Right hindlimb (tissue), 1 donor: ENCODE data around the gene NDUFS3.

Experiments used
- DNase-seq: peaks from one replicate; pipeline ENCODE4 v3.0.0-alpha.2; 2018

The NDUFS3 gene

GRCh38 chr11:47592251-47592650, 13.4 kb downstream of the NDUFS3 start:
- DNase-seq: no peak

- no peak for DNase-seq
Measured at GRCh38 chr11:47592970-47593369, 14.1 kb downstream of the NDUFS3 start.

- no peak for DNase-seq
Measured at GRCh38 chr11:47593492-47593933, 14.6 kb downstream of the NDUFS3 start.

GRCh38 chr11:47593934-47594855, 15.3 kb downstream of the NDUFS3 start, which contains the start of gene C1QTNF4:
Gene C1QTNF4, minus strand, starts transcription at chr11:47594411. Its CDS starts 3,601 bp downstream, at chr11:47590810.
- DNase-seq: no peak

- DNase-seq: no peak
Measured at GRCh38 chr11:47595029-47595428, 16.2 kb downstream of the NDUFS3 start.

- no peak for DNase-seq
Measured at GRCh38 chr11:47595967-47596366, 17.1 kb downstream of the NDUFS3 start.

GRCh38 chr11:47599902-47600301, 21.0 kb downstream of the NDUFS3 start:
- no peak for DNase-seq

GRCh38 chr11:47603295-47603694, 24.4 kb downstream of the NDUFS3 start:
- no peak for DNase-seq

- no peak for DNase-seq
Measured at GRCh38 chr11:47605921-47606320, 27.0 kb downstream of the NDUFS3 start.

GRCh38 chr11:47606731-47607130, 27.9 kb downstream of the NDUFS3 start:
- no peak for DNase-seq

- peak; percentile 61 for DNase-seq
Measured at GRCh38 chr11:47607380-47607779, 28.5 kb downstream of the NDUFS3 start.

- no peak for DNase-seq
Measured at GRCh38 chr11:47609675-47610074, 30.8 kb downstream of the NDUFS3 start.

- DNase-seq: no peak
Measured at GRCh38 chr11:47611348-47611794, 32.5 kb downstream of the NDUFS3 start.

- DNase-seq: no peak
Measured at GRCh38 chr11:47615249-47615648, 36.4 kb downstream of the NDUFS3 start.

- peak; percentile 68 for DNase-seq
Measured at GRCh38 chr11:47616726-47617416, 38.0 kb downstream of the NDUFS3 start.

- no peak for DNase-seq
Measured at GRCh38 chr11:47617417-47617809, 38.5 kb downstream of the NDUFS3 start.

- DNase-seq: no peak
Measured at GRCh38 chr11:47620836-47621378, 42.0 kb downstream of the NDUFS3 start.

- no peak for DNase-seq
Measured at GRCh38 chr11:47626234-47626633, 47.4 kb downstream of the NDUFS3 start.

- no peak for DNase-seq
Measured at GRCh38 chr11:47628026-47628425, 49.2 kb downstream of the NDUFS3 start.

- no peak for DNase-seq
Measured at GRCh38 chr11:47631473-47631872, 52.6 kb downstream of the NDUFS3 start.
